MM.1S (cell line): ENCODE data around the gene CLDN8.

Source experiments
- CTCF ChIP-seq: fragments of 300-600 bp; sonication (generic); IDR thresholded peaks from 2 replicates; pipeline ENCODE4 v1.5.1; 2016; ENCODE audit warnings: antibody characterized with exemption, low read length, mixed read lengths
- EZH2 ChIP-seq: fragments of 300-600 bp; sonication (generic); optimal IDR thresholded peaks from 2 replicates; pipeline ENCODE3; 2017; ENCODE audit warnings: low read depth, mild to moderate bottlenecking, antibody characterized with exemption, low read length, mixed read lengths

GRCh38 chr21:30216041-30216723 is at the start of gene CLDN8:
- TF ChIP-seq EZH2: no peak
- TF ChIP-seq CTCF: no peak
